Astrocyte (in vitro differentiated cells and primary cell): Measurements from ENCODE around the gene KBTBD12.

Experiments used
- EZH2 ChIP-seq: IDR thresholded peaks from 2 replicates; pipeline ENCODE4 v1.6.1; 2012; ENCODE audit warnings: mild to moderate bottlenecking, low read length, inconsistent platforms; ENCODE audit not compliant: insufficient read depth
- TF ChIP-seq, protein P1 (sequence below): IDR thresholded peaks from 2 replicates; pipeline ENCODE4 v1.5.1; 2011; ENCODE audit warnings: low read depth, mild to moderate bottlenecking, inconsistent platforms, low read length, moderate library complexity; ENCODE audit not compliant: insufficient read depth

DNA sequence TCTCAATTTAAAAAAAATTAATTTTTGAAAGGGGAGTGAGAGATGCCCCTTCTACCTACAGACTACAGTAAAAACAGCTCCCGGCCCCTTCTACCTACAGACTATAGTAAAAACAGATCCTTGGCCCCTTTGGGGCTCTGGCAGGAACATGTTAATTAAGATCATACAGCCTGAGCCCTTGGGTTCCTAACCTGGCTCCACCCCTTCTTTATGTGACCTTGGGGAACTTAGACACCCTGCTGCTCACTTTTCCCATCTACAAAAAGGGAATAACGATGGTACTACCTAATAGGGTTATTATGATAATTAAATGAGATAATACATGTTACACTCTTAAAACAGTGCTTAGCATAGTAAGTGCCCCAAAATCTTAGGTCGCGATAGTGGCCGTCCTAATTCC lies 77.1 kb downstream of the KBTBD12 start:
- TF ChIP-seq, protein P1, sequence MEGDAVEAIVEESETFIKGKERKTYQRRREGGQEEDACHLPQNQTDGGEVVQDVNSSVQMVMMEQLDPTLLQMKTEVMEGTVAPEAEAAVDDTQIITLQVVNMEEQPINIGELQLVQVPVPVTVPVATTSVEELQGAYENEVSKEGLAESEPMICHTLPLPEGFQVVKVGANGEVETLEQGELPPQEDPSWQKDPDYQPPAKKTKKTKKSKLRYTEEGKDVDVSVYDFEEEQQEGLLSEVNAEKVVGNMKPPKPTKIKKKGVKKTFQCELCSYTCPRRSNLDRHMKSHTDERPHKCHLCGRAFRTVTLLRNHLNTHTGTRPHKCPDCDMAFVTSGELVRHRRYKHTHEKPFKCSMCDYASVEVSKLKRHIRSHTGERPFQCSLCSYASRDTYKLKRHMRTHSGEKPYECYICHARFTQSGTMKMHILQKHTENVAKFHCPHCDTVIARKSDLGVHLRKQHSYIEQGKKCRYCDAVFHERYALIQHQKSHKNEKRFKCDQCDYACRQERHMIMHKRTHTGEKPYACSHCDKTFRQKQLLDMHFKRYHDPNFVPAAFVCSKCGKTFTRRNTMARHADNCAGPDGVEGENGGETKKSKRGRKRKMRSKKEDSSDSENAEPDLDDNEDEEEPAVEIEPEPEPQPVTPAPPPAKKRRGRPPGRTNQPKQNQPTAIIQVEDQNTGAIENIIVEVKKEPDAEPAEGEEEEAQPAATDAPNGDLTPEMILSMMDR = no peak
- no peak for TF ChIP-seq EZH2
